H1 (cell line): ENCODE measurements around the gene PIK3CA. TPM values are rescaled to one million over a fixed set of nuclear protein-coding genes. Genes with fewer than 3 reads are reported as not detected.

Experiments
- ASH2L ChIP-seq: fragments of 200-600, 300-600 bp; sonication (generic); IDR thresholded peaks from one replicate; pipeline ENCODE4 v1.7.1; 2017; ENCODE audit warnings: low read length
- BACH1 ChIP-seq: IDR thresholded peaks from 2 replicates; pipeline ENCODE4 v1.6.1; 2012; ENCODE audit warnings: low read length, improper control_type of control experiment
- EGR1 ChIP-seq: IDR thresholded peaks from 2 replicates; pipeline ENCODE4 v1.6.1; 2011; ENCODE audit warnings: low read depth, low read length, borderline replicate concordance
- POU5F1 ChIP-seq: IDR thresholded peaks from 2 replicates; pipeline ENCODE4 v1.6.1; 2011; ENCODE audit warnings: low read depth, mild to moderate bottlenecking, low read length, moderate library complexity
- SP4 ChIP-seq: IDR thresholded peaks from 2 replicates; pipeline ENCODE4 v1.6.1; 2012; ENCODE audit warnings: low read length, inconsistent platforms
- YY1 ChIP-seq: IDR thresholded peaks from 2 replicates; pipeline ENCODE4 v1.6.1; 2011; ENCODE audit warnings: low read depth, mild to moderate bottlenecking, low read length
- polyA plus RNA-seq, 7 experiments: library from polyadenylated mRNA; depleted of rRNA in 3 of 7; stranded (reverse) in 5 of 7; unstranded in 2 of 7; fragments of >200 nt in 5 of 7; fragments of 200-250 nt in 2 of 7; gene quantifications; 1 replicate in 5 of 7; 2 replicates in 1 of 7; 4 replicates in 1 of 7; pipeline versions ENCODE4 v1.2.1 to v1.2.3, GENCODE V29; 2011 to 2013; ENCODE audit warnings: missing spikeins in 2 of 7, mixed read lengths in 2 of 7
- total RNA-seq: library from RNA; stranded (reverse); fragmentation: NEBNext Ultra II Directional; extraction: Animal tissue kit (Norgen Biotek cat#: 25700); gene quantifications from 2 replicates; pipeline ENCODE4 v1.2.1, GENCODE V29; 2021
- TF ChIP-seq, protein P1 (sequence below): fragments of 300-600 bp; sonication (generic); IDR thresholded peaks from 2 replicates; pipeline ENCODE4 v1.7.1; 2012; ENCODE audit warnings: low read length, moderate library complexity, mild to moderate bottlenecking, inconsistent platforms; ENCODE audit not compliant: insufficient replicate concordance

Gene PIK3CA
- total and polyA plus RNA-seq, 2 of the 8 experiments (the other 6 are each of a cell fraction or from before 2014, with no cell fraction given), result 1.6 to 11.3 TPM

DNA sequence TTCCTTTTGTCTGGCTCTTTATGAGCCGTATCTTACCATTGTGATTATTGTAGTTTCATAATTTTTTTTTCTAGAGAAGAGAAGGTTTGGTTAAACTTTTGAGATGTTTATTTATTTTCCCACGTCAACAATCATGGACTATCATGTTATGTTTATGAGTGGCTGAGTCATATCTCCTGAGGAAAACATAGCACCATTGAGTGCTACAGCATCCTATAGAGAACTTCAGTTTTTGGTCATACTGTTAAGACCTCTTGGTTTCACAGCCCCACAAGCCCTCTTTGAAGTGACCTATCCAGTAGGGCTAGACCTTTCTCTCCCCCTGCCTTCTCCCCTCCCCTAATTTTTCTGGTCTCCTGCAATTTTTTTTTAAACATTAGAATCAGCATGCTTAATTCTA lies 20.8 kb downstream of the PIK3CA start (continued):
- TF ChIP-seq, protein P1, sequence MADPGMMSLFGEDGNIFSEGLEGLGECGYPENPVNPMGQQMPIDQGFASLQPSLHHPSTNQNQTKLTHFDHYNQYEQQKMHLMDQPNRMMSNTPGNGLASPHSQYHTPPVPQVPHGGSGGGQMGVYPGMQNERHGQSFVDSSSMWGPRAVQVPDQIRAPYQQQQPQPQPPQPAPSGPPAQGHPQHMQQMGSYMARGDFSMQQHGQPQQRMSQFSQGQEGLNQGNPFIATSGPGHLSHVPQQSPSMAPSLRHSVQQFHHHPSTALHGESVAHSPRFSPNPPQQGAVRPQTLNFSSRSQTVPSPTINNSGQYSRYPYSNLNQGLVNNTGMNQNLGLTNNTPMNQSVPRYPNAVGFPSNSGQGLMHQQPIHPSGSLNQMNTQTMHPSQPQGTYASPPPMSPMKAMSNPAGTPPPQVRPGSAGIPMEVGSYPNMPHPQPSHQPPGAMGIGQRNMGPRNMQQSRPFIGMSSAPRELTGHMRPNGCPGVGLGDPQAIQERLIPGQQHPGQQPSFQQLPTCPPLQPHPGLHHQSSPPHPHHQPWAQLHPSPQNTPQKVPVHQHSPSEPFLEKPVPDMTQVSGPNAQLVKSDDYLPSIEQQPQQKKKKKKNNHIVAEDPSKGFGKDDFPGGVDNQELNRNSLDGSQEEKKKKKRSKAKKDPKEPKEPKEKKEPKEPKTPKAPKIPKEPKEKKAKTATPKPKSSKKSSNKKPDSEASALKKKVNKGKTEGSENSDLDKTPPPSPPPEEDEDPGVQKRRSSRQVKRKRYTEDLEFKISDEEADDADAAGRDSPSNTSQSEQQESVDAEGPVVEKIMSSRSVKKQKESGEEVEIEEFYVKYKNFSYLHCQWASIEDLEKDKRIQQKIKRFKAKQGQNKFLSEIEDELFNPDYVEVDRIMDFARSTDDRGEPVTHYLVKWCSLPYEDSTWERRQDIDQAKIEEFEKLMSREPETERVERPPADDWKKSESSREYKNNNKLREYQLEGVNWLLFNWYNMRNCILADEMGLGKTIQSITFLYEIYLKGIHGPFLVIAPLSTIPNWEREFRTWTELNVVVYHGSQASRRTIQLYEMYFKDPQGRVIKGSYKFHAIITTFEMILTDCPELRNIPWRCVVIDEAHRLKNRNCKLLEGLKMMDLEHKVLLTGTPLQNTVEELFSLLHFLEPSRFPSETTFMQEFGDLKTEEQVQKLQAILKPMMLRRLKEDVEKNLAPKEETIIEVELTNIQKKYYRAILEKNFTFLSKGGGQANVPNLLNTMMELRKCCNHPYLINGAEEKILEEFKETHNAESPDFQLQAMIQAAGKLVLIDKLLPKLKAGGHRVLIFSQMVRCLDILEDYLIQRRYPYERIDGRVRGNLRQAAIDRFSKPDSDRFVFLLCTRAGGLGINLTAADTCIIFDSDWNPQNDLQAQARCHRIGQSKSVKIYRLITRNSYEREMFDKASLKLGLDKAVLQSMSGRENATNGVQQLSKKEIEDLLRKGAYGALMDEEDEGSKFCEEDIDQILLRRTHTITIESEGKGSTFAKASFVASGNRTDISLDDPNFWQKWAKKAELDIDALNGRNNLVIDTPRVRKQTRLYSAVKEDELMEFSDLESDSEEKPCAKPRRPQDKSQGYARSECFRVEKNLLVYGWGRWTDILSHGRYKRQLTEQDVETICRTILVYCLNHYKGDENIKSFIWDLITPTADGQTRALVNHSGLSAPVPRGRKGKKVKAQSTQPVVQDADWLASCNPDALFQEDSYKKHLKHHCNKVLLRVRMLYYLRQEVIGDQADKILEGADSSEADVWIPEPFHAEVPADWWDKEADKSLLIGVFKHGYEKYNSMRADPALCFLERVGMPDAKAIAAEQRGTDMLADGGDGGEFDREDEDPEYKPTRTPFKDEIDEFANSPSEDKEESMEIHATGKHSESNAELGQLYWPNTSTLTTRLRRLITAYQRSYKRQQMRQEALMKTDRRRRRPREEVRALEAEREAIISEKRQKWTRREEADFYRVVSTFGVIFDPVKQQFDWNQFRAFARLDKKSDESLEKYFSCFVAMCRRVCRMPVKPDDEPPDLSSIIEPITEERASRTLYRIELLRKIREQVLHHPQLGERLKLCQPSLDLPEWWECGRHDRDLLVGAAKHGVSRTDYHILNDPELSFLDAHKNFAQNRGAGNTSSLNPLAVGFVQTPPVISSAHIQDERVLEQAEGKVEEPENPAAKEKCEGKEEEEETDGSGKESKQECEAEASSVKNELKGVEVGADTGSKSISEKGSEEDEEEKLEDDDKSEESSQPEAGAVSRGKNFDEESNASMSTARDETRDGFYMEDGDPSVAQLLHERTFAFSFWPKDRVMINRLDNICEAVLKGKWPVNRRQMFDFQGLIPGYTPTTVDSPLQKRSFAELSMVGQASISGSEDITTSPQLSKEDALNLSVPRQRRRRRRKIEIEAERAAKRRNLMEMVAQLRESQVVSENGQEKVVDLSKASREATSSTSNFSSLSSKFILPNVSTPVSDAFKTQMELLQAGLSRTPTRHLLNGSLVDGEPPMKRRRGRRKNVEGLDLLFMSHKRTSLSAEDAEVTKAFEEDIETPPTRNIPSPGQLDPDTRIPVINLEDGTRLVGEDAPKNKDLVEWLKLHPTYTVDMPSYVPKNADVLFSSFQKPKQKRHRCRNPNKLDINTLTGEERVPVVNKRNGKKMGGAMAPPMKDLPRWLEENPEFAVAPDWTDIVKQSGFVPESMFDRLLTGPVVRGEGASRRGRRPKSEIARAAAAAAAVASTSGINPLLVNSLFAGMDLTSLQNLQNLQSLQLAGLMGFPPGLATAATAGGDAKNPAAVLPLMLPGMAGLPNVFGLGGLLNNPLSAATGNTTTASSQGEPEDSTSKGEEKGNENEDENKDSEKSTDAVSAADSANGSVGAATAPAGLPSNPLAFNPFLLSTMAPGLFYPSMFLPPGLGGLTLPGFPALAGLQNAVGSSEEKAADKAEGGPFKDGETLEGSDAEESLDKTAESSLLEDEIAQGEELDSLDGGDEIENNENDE, result no peak
- TF ChIP-seq YY1 (no peak), EGR1 (no peak), BACH1 (no peak), POU5F1 (no peak), ASH2L (no peak), SP4 (no peak)
